ENCODE measurements around the gene OR1E1. TPM values are rescaled to one million over a fixed set of nuclear protein-coding genes. Genes with fewer than 3 reads are reported as not detected.

The OR1E1 gene
- total RNA-seq, 1 experiment from 2014 or later, result not detected

Other genes with a start within 250 kb of the OR1E1 start
- gene OR1A2, start 200.9 kb downstream of the OR1E1 start, total RNA-seq (2014; rRNA removed; shearing (Covaris generic); ENCODE audit: low replicate concordance), result not detected in 2 replicates
- gene OR1A1, start 190.7 kb downstream of the OR1E1 start, total RNA-seq (2014; rRNA removed; shearing (Covaris generic); ENCODE audit: low replicate concordance), result not detected in 2 replicates
- gene OR3A1, start 100.0 kb downstream of the OR1E1 start, total RNA-seq (2014; rRNA removed; shearing (Covaris generic); ENCODE audit: low replicate concordance), result not detected in 2 replicates
- not detected in 2 replicates for gene OR3A2, start 12.1 kb downstream of the OR1E1 start, total RNA-seq (2014; rRNA removed; shearing (Covaris generic); ENCODE audit: low replicate concordance)
- not detected in 2 replicates for gene OR3A3, start 13.0 kb upstream of the OR1E1 start, total RNA-seq (2014; rRNA removed; shearing (Covaris generic); ENCODE audit: low replicate concordance)
- not detected in 2 replicates for gene OR1E2, start 35.4 kb upstream of the OR1E1 start, total RNA-seq (2014; rRNA removed; shearing (Covaris generic); ENCODE audit: low replicate concordance)
- not detected in 2 replicates for gene SPATA22, start 73.4 kb upstream of the OR1E1 start, total RNA-seq (2014; rRNA removed; shearing (Covaris generic); ENCODE audit: low replicate concordance)
- not detected in 2 replicates for gene ASPA, start 77.6 kb upstream of the OR1E1 start, total RNA-seq (2014; rRNA removed; shearing (Covaris generic); ENCODE audit: low replicate concordance)
- not detected in 2 replicates for gene TRPV3, start 159.4 kb upstream of the OR1E1 start, total RNA-seq (2014; rRNA removed; shearing (Covaris generic); ENCODE audit: low replicate concordance)
- gene TRPV1, start 211.0 kb upstream of the OR1E1 start, total RNA-seq (2014; rRNA removed; shearing (Covaris generic); ENCODE audit: low replicate concordance), result 0.87 and 0.95 TPM in 2 replicates
- 8.9 and 11.1 TPM in 2 replicates for gene SHPK, start 237.8 kb upstream of the OR1E1 start, total RNA-seq (2014; rRNA removed; shearing (Covaris generic); ENCODE audit: low replicate concordance)
- 7.1 and 7.5 TPM in 2 replicates for gene CTNS, start 238.3 kb upstream of the OR1E1 start, total RNA-seq (2014; rRNA removed; shearing (Covaris generic); ENCODE audit: low replicate concordance)

Measured in Caki2 (cell line).